DND-41 (cell line): ENCODE data around the gene PUSL1.

Experiments
- ATAC-seq: fragments of 200-7000 bp; cut with Tn5 transposase; 3 replicates; pipeline ENCODE4 v1.9.1; 2021; ENCODE audit warnings: low read depth; ENCODE audit not compliant: insufficient read depth
- DNase-seq: peaks from one replicate; pipeline ENCODE4 v3.0.0-alpha.2; 2020
- H2AFZ ChIP-seq: 2 replicates; pipeline ENCODE4 v1.6.0; 2012; ENCODE audit warnings: low read depth, low read length
- H3K27ac ChIP-seq: 2 replicates; pipeline ENCODE4 v1.5.1; 2012; ENCODE audit warnings: low read length, inconsistent platforms
- H3K27me3 ChIP-seq: fragments of 200-600 bp; sonication (generic); 2 replicates; pipeline ENCODE4 v1.6.0; 2012; ENCODE audit warnings: low read length, mild to moderate bottlenecking, inconsistent platforms; ENCODE audit not compliant: insufficient read depth, poor library complexity
- H3K36me3 ChIP-seq: 2 replicates; pipeline ENCODE4 v1.5.1; 2012; ENCODE audit warnings: low read length, inconsistent platforms; ENCODE audit not compliant: insufficient read depth
- H3K4me1 ChIP-seq: 2 replicates; pipeline ENCODE4 v1.5.1; 2012; ENCODE audit warnings: mild to moderate bottlenecking, low read length; ENCODE audit not compliant: insufficient read depth
- H3K4me2 ChIP-seq: 2 replicates; pipeline ENCODE4 v1.6.0; 2012; ENCODE audit warnings: mild to moderate bottlenecking, moderate library complexity, low read length, inconsistent platforms; ENCODE audit not compliant: insufficient read depth
- H3K4me3 ChIP-seq, 2 experiments: fragments of 200-600 bp in 1 of 2; shearing (Covaris generic) in 1 of 2; 2 replicates each; pipeline ENCODE4 v1.5.1; 2012 to 2016; ENCODE audit warnings: inconsistent platforms in 2 of 2, low read length in 2 of 2, mild to moderate bottlenecking in 2 of 2, low read depth in 1 of 2, moderate library complexity in 1 of 2
- H3K79me2 ChIP-seq: 2 replicates; pipeline ENCODE4 v1.6.0; 2012; ENCODE audit warnings: low read length, inconsistent platforms; ENCODE audit not compliant: insufficient read depth
- H3K9ac ChIP-seq: 2 replicates; pipeline ENCODE4 v1.6.0; 2012; ENCODE audit warnings: low read depth, mild to moderate bottlenecking, inconsistent platforms, low read length, moderate library complexity
- H3K9me3 ChIP-seq: 2 replicates; pipeline ENCODE4 v1.5.1; 2012; ENCODE audit warnings: low read length, moderate library complexity, mild to moderate bottlenecking, inconsistent platforms; ENCODE audit not compliant: insufficient read depth, severe bottlenecking
- H4K20me1 ChIP-seq: 2 replicates; pipeline ENCODE4 v1.6.0; 2012; ENCODE audit warnings: low read length; ENCODE audit not compliant: insufficient read depth
- CTCF ChIP-seq: IDR thresholded peaks from 2 replicates; pipeline ENCODE4 v1.5.1; 2012; ENCODE audit warnings: borderline replicate concordance, low read length, moderate library complexity, mild to moderate bottlenecking; ENCODE audit not compliant: poor library complexity, severe bottlenecking; ENCODE audit errors: extremely low read depth
- EZH2 ChIP-seq: IDR thresholded peaks from 3 replicates; pipeline ENCODE4 v1.6.1; 2012; ENCODE audit warnings: borderline replicate concordance, low read depth, mild to moderate bottlenecking, moderate library complexity, low read length, inconsistent platforms; ENCODE audit not compliant: severe bottlenecking

The PUSL1 gene

GRCh38 chr1:1335792-1336248, 27.4 kb downstream of the PUSL1 start:
- Histone ChIP-seq H3K27ac (no peak overlapping the region), H3K36me3 (peaks cover 25% of the 10 kb centered on the region), H4K20me1 (peaks cover 51% of the 10 kb centered on the region), H3K9me3 (no peaks in the 10 kb centered on the region), H3K4me1 (no peaks in the 10 kb centered on the region), H3K4me2 (no peak overlapping the region), H2AFZ (no peak overlapping the region), H3K79me2 (no peaks in the 10 kb centered on the region), H3K27me3 (no peaks in the 10 kb centered on the region), H3K9ac (no peak overlapping the region), H3K4me3 (no peak overlapping the region)
- no peak for TF ChIP-seq EZH2
- TF ChIP-seq CTCF, result no peak
- no peak for DNase-seq
- no peak for ATAC-seq

GRCh38 chr1:1336446-1336845, 28.0 kb downstream of the PUSL1 start:
- no peak for ATAC-seq
- Histone ChIP-seq H3K9me3 (no peaks in the 10 kb centered on the region), H3K4me2 (no peak overlapping the region), H2AFZ (no peak overlapping the region), H3K27me3 (no peaks in the 10 kb centered on the region), H3K9ac (no peak overlapping the region), H3K4me3 (no peak overlapping the region), H3K79me2 (no peaks in the 10 kb centered on the region), H3K36me3 (peaks cover 32% of the 10 kb centered on the region), H3K27ac (no peak overlapping the region), H3K4me1 (no peaks in the 10 kb centered on the region), H4K20me1 (peaks cover 56% of the 10 kb centered on the region)
- DNase-seq, result no peak
- TF ChIP-seq CTCF, result no peak
- TF ChIP-seq EZH2, result no peak

GRCh38 chr1:1336931-1337792, 28.8 kb downstream of the PUSL1 start:
- H3K4me3 ChIP-seq, result no peak overlapping the region
- H3K4me2 ChIP-seq, result no peak overlapping the region
- no peaks in the 10 kb centered on the region for H3K9me3 ChIP-seq
- no peak for DNase-seq
- H4K20me1 ChIP-seq, result peaks cover 59% of the 10 kb centered on the region
- no peak overlapping the region for H3K27ac ChIP-seq
- H2AFZ ChIP-seq, result no peak overlapping the region
- H3K79me2 ChIP-seq, result no peaks in the 10 kb centered on the region
- no peak for ATAC-seq
- no peaks in the 10 kb centered on the region for H3K4me1 ChIP-seq
- H3K36me3 ChIP-seq, result peaks cover 39% of the 10 kb centered on the region
- H3K27me3 ChIP-seq, result no peaks in the 10 kb centered on the region
- TF ChIP-seq CTCF (no peak), EZH2 (no peak)
- H3K9ac ChIP-seq, result no peak overlapping the region
